ENCODE data around the gene SORD. TPM values are rescaled to one million over a fixed set of nuclear protein-coding genes. Genes with fewer than 3 reads are reported as not detected.
"Not testable (repeated sequence)": the region's sequence is repeated elsewhere in the genome, so short reads cannot be mapped to it uniquely, and the experiment has no call there.

The SORD gene
- polyA plus RNA-seq, 3 donors = 28.0 to 45.8 (median 40.1) TPM

DNA sequence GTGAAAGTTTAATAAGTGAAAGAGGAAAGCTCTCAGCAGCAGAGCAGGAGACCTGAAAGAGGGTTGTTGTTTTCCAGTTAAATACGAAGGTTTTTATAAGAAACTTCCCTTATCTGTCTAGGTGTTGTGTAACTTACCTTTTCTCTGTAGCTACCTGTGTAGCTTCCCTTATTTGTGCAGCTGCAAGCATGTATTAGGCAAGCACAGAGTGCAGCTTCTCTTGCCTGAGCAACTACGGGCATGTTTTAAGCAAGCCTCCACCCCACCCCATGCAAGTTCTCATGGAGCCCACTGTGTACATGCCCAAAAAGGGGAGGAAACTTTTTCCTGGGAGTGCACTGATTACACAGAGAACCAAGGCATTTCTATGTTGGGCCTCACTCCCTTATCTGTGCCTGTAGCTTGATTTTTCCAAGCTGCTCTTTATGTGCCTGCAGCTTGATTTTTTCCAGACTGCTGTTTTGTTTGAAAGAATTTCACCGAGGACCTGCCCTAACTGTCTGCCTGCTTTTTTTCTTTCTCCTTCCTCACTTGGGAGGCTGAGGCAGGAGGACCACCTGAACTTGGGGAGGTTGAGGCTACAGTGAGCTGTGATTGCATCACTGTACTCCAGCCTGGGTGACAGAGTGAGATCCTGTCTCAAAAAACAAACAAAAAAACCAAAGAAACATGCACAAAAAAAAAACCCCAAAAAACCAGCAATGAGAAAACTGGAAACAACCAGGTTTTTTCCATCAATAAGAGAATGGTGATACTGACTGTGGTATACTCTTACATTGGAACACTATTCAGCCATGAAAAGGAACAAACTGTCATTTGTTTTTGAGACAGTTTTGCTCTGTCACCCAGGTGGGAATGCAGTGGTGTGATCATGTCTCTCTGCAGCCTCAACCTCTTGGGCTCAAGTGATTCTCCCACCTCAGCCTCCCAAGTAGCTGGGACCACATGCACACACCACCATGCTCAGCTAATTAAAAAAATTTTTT lies 36.0 kb downstream of the SORD start:
- not testable (repeated sequence) for DNase-seq (ENCODE audit: low read depth in 3 of 3, low spot score in 2 of 3)

DNA sequence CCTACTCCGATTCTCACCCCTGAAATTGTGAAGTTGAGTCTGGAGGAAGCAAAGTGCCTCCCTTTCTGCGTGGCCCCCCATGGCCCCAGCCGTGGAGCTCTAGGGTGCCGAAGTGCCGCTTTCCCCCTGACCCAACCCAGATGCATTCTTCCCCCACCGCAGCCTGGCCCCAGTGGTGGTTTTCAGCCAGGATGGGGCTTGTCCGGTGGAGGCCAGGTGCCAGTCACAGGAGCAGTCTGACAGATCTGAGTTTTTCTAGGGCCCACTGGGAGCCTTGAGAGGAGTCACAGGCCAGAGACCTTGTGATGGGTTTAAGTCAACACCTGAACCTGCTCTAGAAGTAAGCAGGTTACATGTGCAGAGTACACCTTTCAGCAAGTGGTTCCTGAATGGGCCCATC lies 39.3 kb downstream of the SORD start:
- DNase-seq (ENCODE audit: low read depth in 3 of 3, low spot score in 2 of 3) = not testable (repeated sequence)

GRCh38 chr15:45064386-45064785 lies 41.4 kb downstream of the SORD start:
- DNase-seq (ENCODE audit: low read depth in 3 of 3, low spot score in 2 of 3) = no peak

- not testable (repeated sequence) for DNase-seq (ENCODE audit: low read depth in 3 of 3, low spot score in 2 of 3)
Observed at GRCh38 chr15:45069942-45070360, 47.0 kb downstream of the SORD start.

DNA sequence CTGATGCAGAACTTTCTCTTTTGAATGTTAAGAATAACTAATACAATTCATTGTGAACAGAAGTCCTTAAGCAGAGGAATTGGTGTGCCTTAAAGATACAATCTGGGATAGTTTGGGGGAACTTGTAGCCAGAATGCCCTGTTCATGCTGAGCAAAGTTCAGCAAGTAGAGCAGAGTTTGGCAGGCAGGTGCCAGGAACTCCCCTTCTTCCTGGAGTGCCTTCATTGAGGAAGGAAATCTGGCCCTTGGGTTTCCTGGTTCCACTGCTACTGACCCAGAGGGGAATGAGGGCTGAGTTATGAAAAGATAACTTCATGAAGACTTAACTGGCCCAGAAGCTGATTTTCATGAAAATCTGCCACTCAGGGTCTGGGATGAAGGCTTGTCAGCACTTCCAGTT lies 50.6 kb downstream of the SORD start:
- not testable (repeated sequence) for DNase-seq (ENCODE audit: low read depth in 3 of 3, low spot score in 2 of 3)

DNA sequence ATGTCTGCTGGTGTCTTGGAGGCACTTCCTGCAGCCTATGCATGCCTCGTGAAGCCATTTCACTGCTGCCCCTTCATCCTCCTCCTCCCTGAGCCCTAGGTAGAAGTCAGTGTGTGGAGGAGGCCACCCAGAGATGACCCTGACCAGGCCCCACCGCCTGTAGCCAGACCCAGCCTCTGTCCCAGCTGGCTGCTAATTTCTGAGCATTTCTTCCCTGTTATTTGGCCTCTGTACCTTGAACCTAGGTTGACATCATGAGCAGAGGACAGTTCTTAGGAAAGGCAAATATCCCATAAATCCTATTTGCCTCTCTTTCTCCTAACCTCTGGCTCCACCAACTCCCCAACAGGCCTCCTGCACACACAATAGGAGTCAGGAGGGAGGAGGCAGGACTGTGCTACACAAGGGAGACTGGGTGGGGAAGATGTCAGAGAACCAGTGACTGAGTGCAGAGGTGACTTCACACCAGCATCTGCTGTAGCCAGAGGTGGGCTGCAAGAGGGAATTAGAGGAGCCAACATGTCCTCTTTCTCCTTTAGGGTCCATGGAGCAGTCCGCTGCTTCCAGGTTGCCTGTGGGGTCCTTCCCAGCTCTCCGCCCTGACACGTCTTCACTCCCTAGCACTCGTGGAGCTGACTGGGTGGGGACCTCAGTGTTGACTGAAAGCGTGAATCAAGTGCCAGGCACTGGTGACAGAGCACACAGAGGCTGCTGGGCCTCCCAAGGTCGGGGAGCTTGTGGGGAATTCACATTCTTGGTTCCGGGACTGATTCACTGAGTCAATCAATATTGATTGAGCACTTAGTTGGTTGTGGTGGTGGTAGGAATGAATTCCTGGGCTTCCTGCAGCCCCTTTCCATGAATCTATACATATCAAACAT lies 52.7 kb downstream of the SORD start:
- not testable (repeated sequence) for DNase-seq (ENCODE audit: low read depth in 3 of 3, low spot score in 2 of 3)

DNA sequence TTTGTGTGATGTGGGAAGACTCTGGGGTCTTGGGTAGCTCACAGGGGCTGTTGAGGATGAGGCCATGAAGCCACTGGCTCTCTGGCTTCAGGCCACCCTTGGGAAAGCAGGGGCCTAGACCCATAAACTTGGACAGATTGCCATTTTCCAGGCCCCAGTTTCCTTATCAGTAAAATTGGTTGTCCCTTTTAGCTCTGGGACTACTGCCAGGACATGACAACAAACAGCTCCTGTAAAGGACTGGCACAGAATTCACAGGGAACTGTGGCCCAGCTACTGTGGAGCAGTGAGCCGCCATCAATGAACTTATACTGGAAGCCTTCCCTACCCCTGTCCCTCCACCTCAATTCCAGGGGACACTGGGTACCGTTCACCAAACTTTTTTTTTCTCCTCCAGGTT lies 54.4 kb downstream of the SORD start:
- not testable (repeated sequence) for DNase-seq (ENCODE audit: low read depth in 3 of 3, low spot score in 2 of 3)

DNA sequence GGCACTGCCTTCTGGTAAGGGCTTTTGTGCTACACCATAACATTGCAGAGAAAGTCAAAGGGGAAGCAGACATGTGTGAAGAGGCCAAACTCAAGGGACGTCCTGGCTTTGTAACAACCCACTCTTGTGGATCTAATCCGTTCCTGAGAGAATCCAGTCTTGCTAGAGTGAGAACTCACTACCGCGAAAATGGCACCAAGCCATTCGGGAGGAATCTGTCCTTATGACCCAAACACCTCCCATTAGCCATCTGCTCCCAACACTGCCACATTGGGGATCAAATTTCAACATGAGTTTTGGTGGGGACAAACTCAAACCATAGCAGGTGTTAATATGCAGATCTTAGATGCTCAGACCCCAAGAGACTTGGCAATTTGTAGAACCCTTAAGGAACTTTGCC lies 56.2 kb downstream of the SORD start:
- not testable (repeated sequence) for DNase-seq (ENCODE audit: low read depth in 3 of 3, low spot score in 2 of 3)

- DNase-seq (ENCODE audit: low read depth in 3 of 3, low spot score in 2 of 3) = not testable (repeated sequence)
Observed at GRCh38 chr15:45079628-45080246, 56.7 kb downstream of the SORD start.

GRCh38 chr15:45080593-45080992 lies 57.6 kb downstream of the SORD start:
- not testable (repeated sequence) for DNase-seq (ENCODE audit: low read depth in 3 of 3, low spot score in 2 of 3)

DNA sequence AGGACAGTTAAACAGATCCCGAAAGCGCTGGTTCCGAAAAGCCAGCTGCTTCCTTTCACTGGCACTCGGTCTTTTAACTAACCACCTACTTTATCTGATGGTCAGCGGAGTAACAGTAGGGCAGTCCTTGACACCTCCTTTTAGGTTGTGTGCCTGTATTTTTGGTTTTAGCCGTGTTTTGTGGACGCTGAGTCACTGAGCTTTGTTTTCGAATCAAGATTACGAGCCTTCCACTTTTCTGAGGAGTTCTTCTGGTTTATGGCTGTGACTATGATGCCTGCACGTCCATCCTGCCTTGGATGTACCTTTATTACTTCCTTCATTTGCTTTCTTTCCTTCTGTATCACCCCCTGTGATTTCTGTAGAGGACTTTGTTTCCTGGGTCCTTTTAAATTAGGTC lies 59.4 kb downstream of the SORD start:
- DNase-seq (ENCODE audit: low read depth in 3 of 3, low spot score in 2 of 3) = not testable (repeated sequence)

DNA sequence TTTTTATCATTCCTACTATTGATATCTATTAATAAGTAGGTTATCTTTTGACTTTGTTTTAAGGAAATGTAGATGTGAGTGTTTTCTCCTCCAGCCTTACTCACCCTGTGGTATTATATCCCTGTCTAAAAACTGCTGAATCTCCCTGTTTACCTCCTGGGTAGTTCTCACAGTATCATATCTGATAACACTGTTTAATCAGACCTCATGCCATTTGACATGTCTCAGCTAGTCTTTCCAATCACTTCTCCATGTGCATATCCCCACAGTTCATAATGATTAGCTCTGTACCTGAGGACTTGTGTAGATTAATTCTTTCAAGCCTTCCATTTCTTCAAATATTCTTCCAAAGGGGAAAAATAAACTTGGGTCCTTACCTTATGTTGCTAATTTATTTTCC lies 60.2 kb downstream of the SORD start:
- DNase-seq (ENCODE audit: low read depth in 3 of 3, low spot score in 2 of 3) = no peak

DNA sequence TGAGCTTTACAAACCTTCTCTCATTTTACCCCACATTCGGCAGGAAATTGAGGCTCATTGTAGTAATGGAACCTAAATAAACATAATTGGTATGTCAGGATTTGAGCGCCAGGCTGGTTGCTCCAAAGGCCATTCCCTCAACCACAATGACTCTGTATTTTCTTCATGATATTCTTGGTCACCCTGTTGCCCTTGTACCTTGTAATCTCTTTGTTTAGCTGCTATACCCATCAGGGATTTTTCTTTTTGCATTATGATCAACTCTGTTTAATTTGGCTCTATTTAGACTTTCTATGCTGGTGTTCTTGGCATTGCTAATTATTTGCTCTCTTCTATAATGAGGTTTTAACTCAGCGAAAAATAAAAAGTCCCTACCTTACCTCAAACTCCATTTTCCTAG lies 61.2 kb downstream of the SORD start:
- no peak for DNase-seq (ENCODE audit: low read depth in 3 of 3, low spot score in 2 of 3)

GRCh38 chr15:45087513-45087912 lies 64.5 kb downstream of the SORD start:
- DNase-seq (ENCODE audit: low read depth in 3 of 3, low spot score in 2 of 3) = no peak

DNA sequence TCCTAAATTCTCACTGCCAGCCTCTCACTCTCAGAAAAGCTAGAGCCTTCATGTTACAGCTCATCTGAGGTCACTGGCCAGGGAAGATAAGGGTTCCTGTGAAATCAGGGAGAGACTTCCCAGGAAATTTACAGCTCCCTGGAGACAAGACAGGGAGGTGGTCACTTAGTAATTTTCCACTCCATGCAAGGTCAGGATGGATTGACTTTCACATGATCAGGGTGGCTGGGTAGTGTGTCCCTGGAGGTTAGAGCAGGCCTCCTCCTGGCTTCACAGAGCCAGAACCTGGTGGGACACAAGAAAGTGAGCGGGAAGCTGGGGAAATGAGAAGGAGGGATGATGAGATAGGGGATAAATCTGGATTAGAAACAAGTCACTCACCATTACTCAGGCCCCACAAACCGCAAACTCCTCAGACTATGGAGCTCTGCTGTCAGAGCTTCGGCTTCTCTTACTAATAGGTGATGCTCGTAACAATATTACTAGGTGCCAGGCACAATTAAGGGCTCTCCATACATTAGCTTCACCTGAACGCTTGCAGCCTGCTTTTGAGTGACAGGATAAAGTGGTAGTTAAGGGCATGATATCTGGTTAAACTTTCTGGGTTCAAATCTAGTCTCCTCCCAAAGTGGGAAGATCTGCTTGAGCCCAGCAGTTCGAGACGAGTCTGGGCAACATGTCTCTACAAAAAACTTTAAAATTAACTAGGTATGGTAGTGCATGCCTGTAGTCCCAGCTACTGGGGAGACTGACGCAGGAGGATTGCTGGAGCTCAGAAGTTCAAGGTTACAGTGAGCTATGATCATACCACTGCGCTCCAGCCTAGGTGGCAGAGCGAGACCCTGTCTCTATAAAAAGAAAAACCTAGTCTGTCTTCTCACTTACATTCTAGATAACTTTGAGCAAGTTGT lies 66.1 kb downstream of the SORD start:
- DNase-seq (ENCODE audit: low read depth in 3 of 3, low spot score in 2 of 3) = no peak

- DNase-seq (ENCODE audit: low read depth in 3 of 3, low spot score in 2 of 3) = no peak
Observed at GRCh38 chr15:45089712-45090373, 66.8 kb downstream of the SORD start.

DNA sequence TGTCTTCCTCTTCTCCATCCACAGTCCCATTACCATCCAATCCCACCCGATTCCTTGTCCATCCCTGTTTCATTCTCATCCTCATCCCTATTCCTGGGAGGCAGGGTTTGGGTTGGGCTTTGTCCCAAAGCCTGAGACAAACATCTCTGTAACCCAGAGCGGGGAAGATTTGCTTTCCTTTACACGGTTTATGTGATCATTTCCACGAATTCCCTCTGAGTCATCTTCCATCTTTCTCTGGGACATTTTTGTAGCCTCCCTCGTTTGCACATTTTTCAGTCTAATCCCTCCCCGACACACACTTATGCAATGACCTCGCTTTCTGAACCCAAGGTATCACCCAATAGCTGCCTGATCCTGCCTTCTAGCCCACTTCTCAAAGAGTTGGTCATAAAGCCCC lies 68.2 kb downstream of the SORD start:
- DNase-seq (ENCODE audit: low read depth in 3 of 3, low spot score in 2 of 3) = no peak

- no peak for DNase-seq (ENCODE audit: low read depth in 3 of 3, low spot score in 2 of 3)
Observed at GRCh38 chr15:45091576-45091975, 68.6 kb downstream of the SORD start.

DNA sequence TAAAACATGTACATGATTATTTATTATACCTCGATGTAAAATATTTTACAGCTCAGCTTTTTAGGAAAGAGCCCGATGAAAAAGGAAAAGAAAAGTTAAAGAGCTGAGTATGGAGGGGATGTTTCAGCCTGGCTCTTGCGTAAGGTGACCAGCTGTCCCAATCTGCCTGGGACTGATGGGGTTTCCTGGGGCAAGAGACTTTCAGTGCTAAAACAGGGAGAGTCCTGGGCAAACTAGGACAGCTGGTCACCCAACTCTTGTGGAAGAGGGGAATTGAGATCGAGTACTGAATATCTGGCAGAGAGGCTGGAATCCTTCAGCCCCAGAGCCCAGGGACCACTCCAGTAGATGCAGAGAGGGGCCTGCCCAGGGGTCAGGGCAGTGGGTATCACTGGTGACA lies 70.0 kb downstream of the SORD start:
- no peak for DNase-seq (ENCODE audit: low read depth in 3 of 3, low spot score in 2 of 3)

Data from right renal cortex interstitium (tissue), 3 donors.